AG04450 (cell line): Measurements from ENCODE around the gene ARHGEF37. TPM values are rescaled to one million over a fixed set of nuclear protein-coding genes. Genes with fewer than 3 reads are reported as not detected.
"Not testable (repeated sequence)": the region's sequence is repeated elsewhere in the genome, so short reads cannot be mapped to it uniquely, and the experiment has no call there.

Source experiments
- CTCF ChIA-PET: fragments of 300-600, 350-600 bp; formaldehyde crosslinking; extraction: SDS; loops from one replicate; lab custom pipeline; 2022; ENCODE audit warnings: antibody characterized with exemption, inconsistent platforms; lab: Charles Lee
- POLR2A ChIA-PET: fragments of 350-600 bp; formaldehyde crosslinking; extraction: SDS; loops from one replicate; lab custom pipeline; 2021; ENCODE audit warnings: antibody characterized with exemption, inconsistent platforms; lab: Yijun Ruan, JAX
- DNase-seq: peaks from one replicate; pipeline ENCODE4 v3.0.0-alpha.2; 2011; ENCODE audit warnings: low read depth, low spot score
- H3K27ac ChIP-seq: one replicate; pipeline ENCODE4 v1.5.1; 2012; ENCODE audit warnings: low read depth, low read length, control low read depth
- H3K27me3 ChIP-seq: one replicate; pipeline ENCODE4 v1.6.0; 2012; ENCODE audit warnings: low read length; ENCODE audit not compliant: control insufficient read depth, insufficient read depth
- H3K4me3 ChIP-seq: 2 replicates; pipeline ENCODE4 v1.5.1; 2011; ENCODE audit warnings: mild to moderate bottlenecking, low read depth, low read length, control low read depth
- H3K9me3 ChIP-seq: 2 replicates; pipeline ENCODE4 v1.5.1; 2012; ENCODE audit warnings: low read length; ENCODE audit not compliant: control insufficient read depth, insufficient read depth
- polyA plus RNA-seq: library from polyadenylated mRNA; depleted of rRNA; stranded (reverse); fragments of >200 nt; gene quantifications from 2 replicates; pipeline ENCODE4 v1.2.3, GENCODE V29; 2011
- TF ChIP-seq, protein P1 (sequence below): IDR thresholded peaks from 2 replicates; pipeline ENCODE4 v1.5.1; 2011; ENCODE audit warnings: low read depth, low read length, control low read depth, inconsistent platforms

The ARHGEF37 gene
- polyA plus RNA-seq, 1 experiment, result 0.74 TPM

- CTCF ChIA-PET, result no interaction called here
- Histone ChIP-seq H3K4me3 (no peak overlapping the region), H3K27me3 (peaks cover 4% of the 10 kb centered on the region), H3K9me3 (no peaks in the 10 kb centered on the region), H3K27ac (no peak overlapping the region)
- TF ChIP-seq, protein P1, sequence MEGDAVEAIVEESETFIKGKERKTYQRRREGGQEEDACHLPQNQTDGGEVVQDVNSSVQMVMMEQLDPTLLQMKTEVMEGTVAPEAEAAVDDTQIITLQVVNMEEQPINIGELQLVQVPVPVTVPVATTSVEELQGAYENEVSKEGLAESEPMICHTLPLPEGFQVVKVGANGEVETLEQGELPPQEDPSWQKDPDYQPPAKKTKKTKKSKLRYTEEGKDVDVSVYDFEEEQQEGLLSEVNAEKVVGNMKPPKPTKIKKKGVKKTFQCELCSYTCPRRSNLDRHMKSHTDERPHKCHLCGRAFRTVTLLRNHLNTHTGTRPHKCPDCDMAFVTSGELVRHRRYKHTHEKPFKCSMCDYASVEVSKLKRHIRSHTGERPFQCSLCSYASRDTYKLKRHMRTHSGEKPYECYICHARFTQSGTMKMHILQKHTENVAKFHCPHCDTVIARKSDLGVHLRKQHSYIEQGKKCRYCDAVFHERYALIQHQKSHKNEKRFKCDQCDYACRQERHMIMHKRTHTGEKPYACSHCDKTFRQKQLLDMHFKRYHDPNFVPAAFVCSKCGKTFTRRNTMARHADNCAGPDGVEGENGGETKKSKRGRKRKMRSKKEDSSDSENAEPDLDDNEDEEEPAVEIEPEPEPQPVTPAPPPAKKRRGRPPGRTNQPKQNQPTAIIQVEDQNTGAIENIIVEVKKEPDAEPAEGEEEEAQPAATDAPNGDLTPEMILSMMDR, result no peak
- no peak for DNase-seq
- POLR2A ChIA-PET, result no interaction called here
Observed at GRCh38 chr5:149596712-149597111, 15.4 kb downstream of the ARHGEF37 start.

- POLR2A ChIA-PET, result no interaction called here
- CTCF ChIA-PET, result no interaction called here
- TF ChIP-seq, protein P1, result no peak
- no peaks in the 10 kb centered on the region for H3K9me3 ChIP-seq
- H3K27ac ChIP-seq, result no peak overlapping the region
- no peak overlapping the region for H3K4me3 ChIP-seq
- DNase-seq, result no peak
- H3K27me3 ChIP-seq, result peaks cover 2% of the 10 kb centered on the region
Observed at GRCh38 chr5:149597618-149598017, 16.3 kb downstream of the ARHGEF37 start.

GRCh38 chr5:149598234-149598633 lies 16.9 kb downstream of the ARHGEF37 start:
- DNase-seq, CTCF ChIA-PET: not testable (repeated sequence)

GRCh38 chr5:149598966-149599365 lies 17.7 kb downstream of the ARHGEF37 start:
- no peak overlapping the region for H3K27ac ChIP-seq
- H3K9me3 ChIP-seq, result no peaks in the 10 kb centered on the region
- no peak for DNase-seq
- TF ChIP-seq, protein P1, result no peak
- POLR2A ChIA-PET, result no interaction called here
- CTCF ChIA-PET, result no interaction called here
- no peak overlapping the region for H3K4me3 ChIP-seq
- H3K27me3 ChIP-seq, result peaks cover 2% of the 10 kb centered on the region

More at GRCh38 chr5:149598234-149598633, 16.9 kb downstream of the ARHGEF37 start:
- POLR2A ChIA-PET, H3K9me3 ChIP-seq, H3K4me3 ChIP-seq, H3K27ac ChIP-seq, H3K27me3 ChIP-seq: not testable (repeated sequence)

DNA sequence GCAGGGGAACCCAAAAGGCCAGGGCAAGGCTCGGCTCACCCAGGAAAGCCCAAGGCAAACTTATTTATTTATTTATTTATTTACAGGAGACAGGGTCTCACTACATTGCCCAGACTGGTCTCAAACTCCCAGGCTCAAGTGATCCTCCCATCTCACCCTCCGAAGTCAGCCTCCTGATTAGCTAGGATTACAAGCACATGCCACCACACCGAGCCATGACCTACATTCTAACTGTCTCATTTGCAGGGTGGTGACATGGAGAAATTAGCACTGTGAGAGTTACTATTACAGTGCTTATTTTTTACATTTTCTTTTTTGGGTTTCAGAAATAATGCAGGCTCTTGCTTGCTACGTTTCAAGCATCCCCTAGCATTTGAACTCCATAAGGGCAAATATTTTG lies 18.1 kb downstream of the ARHGEF37 start:
- H3K27me3 ChIP-seq, result peaks cover 2% of the 10 kb centered on the region
- TF ChIP-seq, protein P1, result no peak
- no peak overlapping the region for H3K4me3 ChIP-seq
- CTCF ChIA-PET, result no interaction called here
- POLR2A ChIA-PET, result no interaction called here
- DNase-seq, result no peak
- H3K27ac ChIP-seq, result no peak overlapping the region
- H3K9me3 ChIP-seq, result no peaks in the 10 kb centered on the region

DNA sequence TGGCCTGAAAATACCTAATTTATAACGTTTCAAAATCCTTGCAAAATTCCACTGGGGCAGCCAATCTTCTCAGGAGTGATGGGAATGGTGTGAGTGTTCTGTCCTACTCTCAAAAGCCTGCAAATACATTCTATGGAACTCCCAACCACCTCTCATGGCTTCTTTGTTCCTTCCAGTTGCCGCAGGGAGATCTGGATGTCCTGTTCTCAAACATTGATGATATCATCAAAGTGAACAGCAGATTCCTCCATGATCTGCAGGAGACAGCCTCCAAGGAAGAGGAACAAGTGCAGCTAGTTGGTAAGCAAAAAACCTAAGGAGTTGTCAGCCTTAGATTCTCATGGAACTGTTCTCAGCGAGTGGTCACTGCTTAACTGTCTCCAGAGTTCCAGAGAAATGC lies 19.6 kb downstream of the ARHGEF37 start:
- Histone ChIP-seq H3K9me3 (no peaks in the 10 kb centered on the region), H3K27me3 (peaks cover 2% of the 10 kb centered on the region), H3K4me3 (no peak overlapping the region), H3K27ac (no peak overlapping the region)
- ChIA-PET CTCF (no interaction called here), POLR2A (no interaction called here)
- TF ChIP-seq, protein P1, result no peak
- no peak for DNase-seq
